Prostate gland (tissue), 1 donor: ENCODE results near the gene TMCO4.
"Not testable (repeated sequence)": the region's sequence is repeated elsewhere in the genome, so short reads cannot be mapped to it uniquely, and the experiment has no call there.

Experiments used
- POLR2A ChIP-seq: fragments of 450-650 bp; IDR thresholded peaks from one replicate; pipeline ENCODE4 v1.6.1; 2016; ENCODE audit warnings: antibody characterized with exemption, mild to moderate bottlenecking
- POLR2AphosphoS5 ChIP-seq: sonication (generic); formaldehyde crosslinking; IDR thresholded peaks from one replicate; pipeline ENCODE4 v1.6.1; 2017; ENCODE audit warnings: antibody characterized with exemption

DNA sequence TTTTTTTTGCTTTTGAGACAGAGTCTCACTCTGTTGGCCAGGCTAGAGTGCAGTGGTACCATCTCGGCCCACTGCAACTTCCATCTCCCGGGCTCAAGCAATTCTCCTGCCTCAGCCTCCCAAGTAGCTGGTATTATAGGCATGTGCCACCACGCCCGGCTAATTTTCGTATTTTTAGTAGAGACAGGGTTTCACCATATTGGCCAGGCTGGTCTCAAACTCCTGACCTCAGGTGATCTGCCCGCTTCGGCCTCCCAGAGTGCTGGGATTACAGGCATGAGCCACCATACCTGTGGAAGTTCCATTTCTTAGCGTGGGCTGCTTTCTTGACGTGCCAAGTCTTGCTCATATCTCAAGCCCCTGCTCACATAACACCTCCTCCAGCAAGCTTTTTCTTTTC is 164.7 kb downstream of the TMCO4 start:
- TF ChIP-seq POLR2AphosphoS5, POLR2A: not testable (repeated sequence)
